ENCODE data around the gene CRY1. TPM values are rescaled to one million over a fixed set of nuclear protein-coding genes. Genes with fewer than 3 reads are reported as not detected.
"Not testable (repeated sequence)": the region's sequence is repeated elsewhere in the genome, so short reads cannot be mapped to it uniquely, and the experiment has no call there.

CRY1 gene
- total RNA-seq, 4 donors from 2014 or later, result 7.8 to 39.1 (median 10.1) TPM

DNA sequence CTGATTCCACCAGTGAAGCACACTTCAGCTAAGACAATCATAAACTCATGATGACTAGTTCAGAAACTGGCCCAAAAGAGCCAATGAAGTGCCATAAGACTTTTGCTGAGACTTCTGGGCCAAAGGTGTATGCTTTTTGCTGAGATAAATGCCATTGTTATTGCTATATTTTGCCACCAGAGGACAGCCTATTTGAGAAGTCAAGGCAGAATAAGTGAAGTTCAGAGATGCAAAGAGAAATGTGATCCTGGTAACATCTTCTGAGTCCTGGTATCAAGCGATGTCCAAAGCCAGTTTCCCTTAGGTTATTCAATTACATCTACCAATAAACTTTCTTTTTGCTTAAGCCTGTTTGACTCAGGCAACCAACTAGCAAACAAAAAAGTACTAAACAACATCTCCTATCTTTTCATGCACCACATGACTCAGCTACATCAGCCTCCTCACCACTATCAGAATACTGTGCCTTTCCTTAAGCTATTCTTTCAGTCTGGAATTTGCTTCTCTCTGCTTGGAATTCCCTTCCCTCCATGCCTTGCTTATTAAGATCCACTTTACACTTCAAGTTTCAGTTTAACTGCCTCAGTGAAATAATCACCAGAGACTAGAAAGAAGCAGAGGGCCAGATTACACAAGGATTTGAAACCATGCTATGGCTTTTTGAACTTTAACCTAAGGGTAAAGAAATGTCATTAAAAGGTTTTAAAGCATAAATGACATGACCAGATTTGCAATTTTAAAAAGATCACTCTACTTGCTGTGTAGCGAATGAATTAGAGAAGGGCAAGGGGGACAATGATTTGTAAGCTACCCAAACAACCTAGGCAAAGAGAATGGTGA lies 14.0 kb downstream of the CRY1 start:
- WGBS, 2 donors, result 87 to 92% methylated on average over 2 of the region's 2 CpGs
- intact Hi-C loops (cut with DNase I; ENCODE audit: low total_unique reads), result no loop called here
- TF ChIP-seq, protein P1, sequence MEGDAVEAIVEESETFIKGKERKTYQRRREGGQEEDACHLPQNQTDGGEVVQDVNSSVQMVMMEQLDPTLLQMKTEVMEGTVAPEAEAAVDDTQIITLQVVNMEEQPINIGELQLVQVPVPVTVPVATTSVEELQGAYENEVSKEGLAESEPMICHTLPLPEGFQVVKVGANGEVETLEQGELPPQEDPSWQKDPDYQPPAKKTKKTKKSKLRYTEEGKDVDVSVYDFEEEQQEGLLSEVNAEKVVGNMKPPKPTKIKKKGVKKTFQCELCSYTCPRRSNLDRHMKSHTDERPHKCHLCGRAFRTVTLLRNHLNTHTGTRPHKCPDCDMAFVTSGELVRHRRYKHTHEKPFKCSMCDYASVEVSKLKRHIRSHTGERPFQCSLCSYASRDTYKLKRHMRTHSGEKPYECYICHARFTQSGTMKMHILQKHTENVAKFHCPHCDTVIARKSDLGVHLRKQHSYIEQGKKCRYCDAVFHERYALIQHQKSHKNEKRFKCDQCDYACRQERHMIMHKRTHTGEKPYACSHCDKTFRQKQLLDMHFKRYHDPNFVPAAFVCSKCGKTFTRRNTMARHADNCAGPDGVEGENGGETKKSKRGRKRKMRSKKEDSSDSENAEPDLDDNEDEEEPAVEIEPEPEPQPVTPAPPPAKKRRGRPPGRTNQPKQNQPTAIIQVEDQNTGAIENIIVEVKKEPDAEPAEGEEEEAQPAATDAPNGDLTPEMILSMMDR (IDR thresholded peaks at IDR 0.05), result no peak
- no peak for TF ChIP-seq POLR2A (IDR thresholded peaks at IDR 0.05)
- H3K4me3 ChIP-seq (ENCODE audit: low read depth, poor library complexity, severe bottlenecking), result no peak overlapping the region
- no peak for DNase-seq (ENCODE audit: low spot score in 2 of 2)

DNA sequence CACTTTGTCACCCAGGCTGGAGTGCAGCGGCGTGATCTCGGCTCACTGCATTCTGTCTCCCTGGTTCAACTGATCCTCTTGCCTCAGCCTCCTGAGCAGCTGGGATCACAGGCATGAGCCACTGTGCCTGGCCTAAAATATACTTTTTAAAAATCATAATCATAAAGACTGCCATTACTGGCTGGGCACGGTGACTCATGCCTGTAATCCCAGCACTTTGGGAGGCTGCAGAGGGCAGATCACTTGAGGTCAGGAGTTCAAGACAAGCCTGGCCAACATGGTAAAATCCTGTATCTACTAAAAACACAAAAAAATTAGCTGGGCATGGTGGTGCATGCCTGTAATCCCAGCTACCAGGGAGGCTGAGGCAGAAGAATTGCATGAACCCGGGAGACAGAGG lies 20.1 kb downstream of the CRY1 start:
- intact Hi-C loops (cut with DNase I; ENCODE audit: low total_unique reads); H3K4me3 ChIP-seq (ENCODE audit: low read depth, poor library complexity, severe bottlenecking); DNase-seq (ENCODE audit: low spot score in 2 of 2): not testable (repeated sequence)
- WGBS, 2 donors, result 91% methylated on average over 5 of the region's 5 CpGs

DNA sequence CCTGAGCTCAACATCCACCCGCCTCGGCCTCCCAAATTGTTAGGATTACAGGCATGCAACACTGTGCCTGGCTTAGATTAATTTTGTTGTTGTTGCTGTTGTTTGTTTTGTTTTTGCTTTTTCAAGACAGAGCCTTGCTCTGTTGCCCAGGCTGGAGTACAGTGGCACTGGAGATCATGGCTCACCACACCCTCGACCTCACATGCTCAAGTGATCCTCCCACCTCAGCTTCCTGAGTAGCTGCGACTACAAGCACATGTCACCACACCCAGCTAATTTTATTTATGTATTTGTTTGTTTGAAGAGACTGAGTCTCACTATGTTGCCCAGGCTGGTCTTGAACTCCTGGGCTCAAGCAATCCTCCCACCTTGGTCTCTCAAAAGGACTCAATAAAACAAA lies 26.7 kb downstream of the CRY1 start:
- intact Hi-C loops (cut with DNase I; ENCODE audit: low total_unique reads), result no loop called here
- 88 to 90% methylated on average over 4 of the region's 4 CpGs for WGBS, 2 donors
- TF ChIP-seq, protein P1 (IDR thresholded peaks at IDR 0.05), result no peak
- TF ChIP-seq POLR2A (IDR thresholded peaks at IDR 0.05), result no peak

DNA sequence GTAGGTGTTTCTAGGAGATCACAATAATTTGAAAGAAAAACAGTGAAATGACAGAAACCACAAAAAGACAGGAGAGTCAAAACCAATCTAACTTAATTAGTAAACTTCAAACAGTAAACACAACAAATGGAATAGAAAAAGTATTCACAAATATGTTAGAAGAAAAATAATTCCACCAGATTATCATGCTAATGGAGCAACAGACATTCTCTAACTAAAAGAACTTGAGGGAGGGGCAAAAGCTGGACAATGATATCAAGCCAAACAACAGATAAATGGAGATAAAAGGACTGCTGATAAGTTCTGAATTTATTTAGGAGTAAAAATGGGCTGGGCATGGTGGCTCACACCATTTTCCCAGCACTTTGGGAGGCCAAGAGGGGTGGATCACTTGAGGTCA lies 28.7 kb downstream of the CRY1 start:
- no peak overlapping the region for H3K4me3 ChIP-seq (ENCODE audit: low read depth, poor library complexity, severe bottlenecking)
- intact Hi-C loops (cut with DNase I; ENCODE audit: low total_unique reads), result no loop called here
- no peak for DNase-seq (ENCODE audit: low spot score in 2 of 2)
- TF ChIP-seq POLR2A (IDR thresholded peaks at IDR 0.05), result no peak
- TF ChIP-seq, protein P1 (IDR thresholded peaks at IDR 0.05), result no peak

More for the DNA sequence above, 26.7 kb downstream of the CRY1 start:
- H3K4me3 ChIP-seq (ENCODE audit: low read depth, poor library complexity, severe bottlenecking), result no peak overlapping the region
- DNase-seq (ENCODE audit: low spot score in 2 of 2), result no peak

DNA sequence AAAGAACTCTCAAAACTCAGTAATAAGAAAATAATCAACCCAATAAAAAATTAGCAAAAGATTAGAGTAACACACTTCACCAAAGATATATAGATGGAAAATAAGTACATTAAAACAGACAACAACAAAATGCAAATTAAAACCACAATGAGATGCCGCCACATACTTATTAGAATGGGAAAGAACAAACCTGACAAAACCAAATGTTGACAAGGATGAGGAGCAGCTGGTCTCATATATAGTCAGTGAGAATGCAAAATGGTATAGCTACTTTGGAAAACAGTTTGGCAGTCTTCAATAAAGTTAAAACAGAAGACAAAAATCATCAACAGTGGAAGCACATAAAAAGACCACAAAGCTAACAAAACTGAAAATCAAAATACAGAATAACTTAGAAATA lies 29.1 kb downstream of the CRY1 start:
- intact Hi-C loops (cut with DNase I; ENCODE audit: low total_unique reads), result no loop called here
- WGBS, 2 donors, result 97 to 100% methylated on average over 1 of the region's 1 CpG
- DNase-seq (ENCODE audit: low spot score in 2 of 2), result no peak

DNA sequence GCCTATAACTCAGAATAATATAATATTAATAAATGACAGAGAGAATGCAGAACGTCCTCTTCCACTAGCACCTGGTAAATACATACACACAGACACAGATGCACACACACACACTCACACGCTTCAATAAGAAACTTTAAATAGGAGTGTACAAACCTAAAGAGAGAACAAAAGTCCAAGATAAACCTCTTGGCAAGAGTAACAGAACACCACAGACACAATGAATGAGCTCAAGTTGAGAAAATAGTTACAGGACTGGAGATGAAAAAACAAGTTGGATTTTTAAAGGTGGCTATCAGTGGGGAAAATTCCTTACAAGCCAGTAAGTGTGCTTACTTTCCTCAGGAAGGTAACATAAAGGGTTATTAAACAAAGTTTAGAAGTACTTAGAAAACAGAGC lies 35.2 kb downstream of the CRY1 start:
- WGBS, 2 donors, result 78% methylated on average over 2 of the region's 2 CpGs
- TF ChIP-seq, protein P1 (IDR thresholded peaks at IDR 0.05), result no peak
- no peak for TF ChIP-seq POLR2A (IDR thresholded peaks at IDR 0.05)
- intact Hi-C loops (cut with DNase I; ENCODE audit: low total_unique reads), result no loop called here
- DNase-seq (ENCODE audit: low spot score in 2 of 2), result no peak
- H3K4me3 ChIP-seq (ENCODE audit: low read depth, poor library complexity, severe bottlenecking), result no peak overlapping the region

More for the DNA sequence above, 29.1 kb downstream of the CRY1 start:
- H3K4me3 ChIP-seq (ENCODE audit: low read depth, poor library complexity, severe bottlenecking), result no peak overlapping the region
- TF ChIP-seq POLR2A (IDR thresholded peaks at IDR 0.05), result no peak
- TF ChIP-seq, protein P1 (IDR thresholded peaks at IDR 0.05), result no peak
